Measurements from ENCODE around the gene ZSWIM7.

- TF ChIP-seq POLR2A (IDR thresholded peaks at IDR 0.05) = no peak
- no peak for TF ChIP-seq CTCF (IDR thresholded peaks at IDR 0.05)
These were observed 697 bp upstream of the ZSWIM7 start for GRCh38 chr17:15999974-16000827.

Measured in uterus (tissue), 2 donors.